ENCODE measurements around the gene ZNF446. TPM values are rescaled to one million over a fixed set of nuclear protein-coding genes. Genes with fewer than 3 reads are reported as not detected.
"Not testable (repeated sequence)": the region's sequence is repeated elsewhere in the genome, so short reads cannot be mapped to it uniquely, and the experiment has no call there.

The ZNF446 gene
- total and polyA plus RNA-seq, 9 of the 15 experiments (the other 6 are each of a cell fraction or from before 2014, with no cell fraction given): 0.07 to 4.8 (median 1.2) TPM

DNA sequence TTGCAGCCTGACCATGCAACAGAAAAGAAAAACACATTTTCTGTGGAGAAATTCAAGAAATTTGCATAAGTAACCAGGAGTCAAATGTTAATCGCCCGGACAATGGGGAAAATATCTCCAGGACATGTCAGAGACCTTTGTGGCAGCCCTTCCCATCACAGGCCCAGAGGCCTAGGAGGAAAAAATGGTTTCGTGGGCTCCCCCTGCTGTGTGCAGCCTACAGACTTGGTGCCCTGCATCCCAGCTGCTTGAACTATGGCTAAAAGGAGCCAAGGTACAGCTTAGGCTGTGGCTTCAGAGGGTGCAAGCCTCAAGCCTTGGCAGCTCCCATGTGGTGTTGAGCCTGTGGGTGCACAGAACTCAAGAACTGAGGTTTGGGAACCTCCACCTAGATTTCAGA is 27.3 kb upstream of the ZNF446 start:
- TF ChIP-seq ZFP36 (IDR thresholded peaks at IDR 0.05; ENCODE audit: low read depth, low read length, partially characterized antibody) (peak; percentile 94), CBX1 (IDR thresholded peaks at IDR 0.05; ENCODE audit: low read depth) (peak; percentile 86), TRIM24 (IDR thresholded peaks at IDR 0.05) (0 out of 4 replicates have a peak, but pooled peaks of 1 of the 2 experiments have one; percentile 32), CBX5 (IDR thresholded peaks at IDR 0.05; ENCODE audit: borderline replicate concordance, low read depth) (peak; percentile 87), TRIM28 (IDR thresholded peaks at IDR 0.05) (peak; percentile 94), CBX3 (IDR thresholded peaks at IDR 0.05; ENCODE audit: borderline replicate concordance in 1 of 2, low read length in 2 of 2) (peak in 1 of 2 experiments; percentile 79; a peak in 2 of 3 replicates)
- TF ChIP-seq, protein P1, sequence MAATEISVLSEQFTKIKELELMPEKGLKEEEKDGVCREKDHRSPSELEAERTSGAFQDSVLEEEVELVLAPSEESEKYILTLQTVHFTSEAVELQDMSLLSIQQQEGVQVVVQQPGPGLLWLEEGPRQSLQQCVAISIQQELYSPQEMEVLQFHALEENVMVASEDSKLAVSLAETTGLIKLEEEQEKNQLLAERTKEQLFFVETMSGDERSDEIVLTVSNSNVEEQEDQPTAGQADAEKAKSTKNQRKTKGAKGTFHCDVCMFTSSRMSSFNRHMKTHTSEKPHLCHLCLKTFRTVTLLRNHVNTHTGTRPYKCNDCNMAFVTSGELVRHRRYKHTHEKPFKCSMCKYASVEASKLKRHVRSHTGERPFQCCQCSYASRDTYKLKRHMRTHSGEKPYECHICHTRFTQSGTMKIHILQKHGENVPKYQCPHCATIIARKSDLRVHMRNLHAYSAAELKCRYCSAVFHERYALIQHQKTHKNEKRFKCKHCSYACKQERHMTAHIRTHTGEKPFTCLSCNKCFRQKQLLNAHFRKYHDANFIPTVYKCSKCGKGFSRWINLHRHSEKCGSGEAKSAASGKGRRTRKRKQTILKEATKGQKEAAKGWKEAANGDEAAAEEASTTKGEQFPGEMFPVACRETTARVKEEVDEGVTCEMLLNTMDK (IDR thresholded peaks at IDR 0.05; ENCODE audit: borderline replicate concordance, insufficient read depth, low read depth, low read length, poor library complexity, severe bottlenecking): peak; percentile 9
- TF ChIP-seq, protein P2, sequence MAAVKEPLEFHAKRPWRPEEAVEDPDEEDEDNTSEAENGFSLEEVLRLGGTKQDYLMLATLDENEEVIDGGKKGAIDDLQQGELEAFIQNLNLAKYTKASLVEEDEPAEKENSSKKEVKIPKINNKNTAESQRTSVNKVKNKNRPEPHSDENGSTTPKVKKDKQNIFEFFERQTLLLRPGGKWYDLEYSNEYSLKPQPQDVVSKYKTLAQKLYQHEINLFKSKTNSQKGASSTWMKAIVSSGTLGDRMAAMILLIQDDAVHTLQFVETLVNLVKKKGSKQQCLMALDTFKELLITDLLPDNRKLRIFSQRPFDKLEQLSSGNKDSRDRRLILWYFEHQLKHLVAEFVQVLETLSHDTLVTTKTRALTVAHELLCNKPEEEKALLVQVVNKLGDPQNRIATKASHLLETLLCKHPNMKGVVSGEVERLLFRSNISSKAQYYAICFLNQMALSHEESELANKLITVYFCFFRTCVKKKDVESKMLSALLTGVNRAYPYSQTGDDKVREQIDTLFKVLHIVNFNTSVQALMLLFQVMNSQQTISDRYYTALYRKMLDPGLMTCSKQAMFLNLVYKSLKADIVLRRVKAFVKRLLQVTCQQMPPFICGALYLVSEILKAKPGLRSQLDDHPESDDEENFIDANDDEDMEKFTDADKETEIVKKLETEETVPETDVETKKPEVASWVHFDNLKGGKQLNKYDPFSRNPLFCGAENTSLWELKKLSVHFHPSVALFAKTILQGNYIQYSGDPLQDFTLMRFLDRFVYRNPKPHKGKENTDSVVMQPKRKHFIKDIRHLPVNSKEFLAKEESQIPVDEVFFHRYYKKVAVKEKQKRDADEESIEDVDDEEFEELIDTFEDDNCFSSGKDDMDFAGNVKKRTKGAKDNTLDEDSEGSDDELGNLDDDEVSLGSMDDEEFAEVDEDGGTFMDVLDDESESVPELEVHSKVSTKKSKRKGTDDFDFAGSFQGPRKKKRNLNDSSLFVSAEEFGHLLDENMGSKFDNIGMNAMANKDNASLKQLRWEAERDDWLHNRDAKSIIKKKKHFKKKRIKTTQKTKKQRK (IDR thresholded peaks at IDR 0.05; ENCODE audit: borderline replicate concordance, low read depth, low read length): peak; percentile 81
- TF ChIP-seq, protein P3, sequence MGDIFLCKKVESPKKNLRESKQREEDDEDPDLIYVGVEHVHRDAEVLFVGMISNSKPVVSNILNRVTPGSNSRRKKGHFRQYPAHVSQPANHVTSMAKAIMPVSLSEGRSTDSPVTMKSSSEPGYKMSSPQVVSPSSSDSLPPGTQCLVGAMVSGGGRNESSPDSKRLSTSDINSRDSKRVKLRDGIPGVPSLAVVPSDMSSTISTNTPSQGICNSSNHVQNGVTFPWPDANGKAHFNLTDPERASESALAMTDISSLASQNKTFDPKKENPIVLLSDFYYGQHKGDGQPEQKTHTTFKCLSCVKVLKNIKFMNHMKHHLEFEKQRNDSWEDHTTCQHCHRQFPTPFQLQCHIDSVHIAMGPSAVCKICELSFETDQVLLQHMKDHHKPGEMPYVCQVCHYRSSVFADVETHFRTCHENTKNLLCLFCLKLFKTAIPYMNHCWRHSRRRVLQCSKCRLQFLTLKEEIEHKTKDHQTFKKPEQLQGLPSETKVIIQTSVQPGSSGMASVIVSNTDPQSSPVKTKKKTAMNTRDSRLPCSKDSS (IDR thresholded peaks at IDR 0.05; ENCODE audit: low read depth, partially characterized antibody): peak; percentile 25
- CTCF ChIA-PET (ENCODE audit: low intra/inter-chr PET ratio); BruUV-seq (replicated peaks); H3K9me1 ChIP-seq (ENCODE audit: control insufficient read depth, insufficient read depth, low read length); DNase-seq (ENCODE audit: extremely low read depth in 1 of 4, low spot score in 3 of 4); H4K20me1 ChIP-seq (replicated peaks; ENCODE audit: control insufficient read depth, insufficient read depth, low read length); H3K9ac ChIP-seq (ENCODE audit: insufficient read depth in 1 of 2, low read depth in 2 of 2, low read length in 2 of 2); H2AFZ ChIP-seq (ENCODE audit: low read depth, low read length); FAIRE-seq; in situ Hi-C loops (cut with MboI); H3K4me3 ChIP-seq; intact Hi-C loops (cut with micrococcal nuclease); H3K27me3 ChIP-seq (ENCODE audit: control insufficient read depth in 2 of 2, insufficient read depth in 2 of 2, low read length in 2 of 2); H3K79me2 ChIP-seq (ENCODE audit: control insufficient read depth, insufficient read depth, low read length); H3K36me3 ChIP-seq (ENCODE audit: control insufficient read depth, insufficient read depth, low read length); H3K27ac ChIP-seq (ENCODE audit: extremely low read depth, low read depth, low read length); ATAC-seq; H3K4me2 ChIP-seq (ENCODE audit: insufficient read depth, low read length): not testable (repeated sequence)
- WGBS (ENCODE audit: insufficient coverage, low coverage, missing lambda C conversion rate): 2% methylated on average over 3 of the region's 3 CpGs
- peaks cover 4 to 15% of the 10 kb centered on the region in 2 experiments; a peak in 4 of 5 replicates for H3K4me1 ChIP-seq (replicated peaks in 1 of 2; ENCODE audit: control insufficient read depth in 2 of 2, insufficient read depth in 2 of 2, low read length in 2 of 2)
- POLR2A ChIA-PET: interaction anchor here (0.6 kb wide), 1 partner anchor 550 kb away, joined by 4 read pairs; no protein-coding TSS in a partner anchor
- peaks cover 15% of the 10 kb centered on the region for H3K9me3 ChIP-seq (replicated peaks; ENCODE audit: control insufficient read depth, insufficient read depth, low read depth, low read length)
